H54 (cell line): ENCODE data around the gene ZC3H10.
"Not testable (repeated sequence)": the region's sequence is repeated elsewhere in the genome, so short reads cannot be mapped to it uniquely, and the experiment has no call there.

Source experiments
- DNase-seq: peaks from one replicate; pipeline ENCODE4 v3.0.0; 2011; ENCODE audit warnings: low spot score, mixed read lengths; ENCODE audit not compliant: insufficient read length
- FAIRE-seq: peaks from 3 replicates; lab custom pipeline; 2011; peaks lifted over from hg19 to GRCh38; lab: Jason Lieb, UNC
- POLR2A ChIP-seq: IDR thresholded peaks from 2 replicates; pipeline ENCODE4 v1.6.1; 2011; ENCODE audit warnings: low read depth, mild to moderate bottlenecking, low read length

Gene ZC3H10

GRCh38 chr12:56110571-56110970, 7.5 kb upstream of the ZC3H10 start:
- DNase-seq, result no peak
- no peak for TF ChIP-seq POLR2A
- FAIRE-seq, result no peak

GRCh38 chr12:56114084-56114483, 4.0 kb upstream of the ZC3H10 start:
- no peak for FAIRE-seq
- no peak for TF ChIP-seq POLR2A
- DNase-seq, result no peak

GRCh38 chr12:56115329-56115728, 2.7 kb upstream of the ZC3H10 start:
- FAIRE-seq, result no peak
- no peak for DNase-seq
- no peak for TF ChIP-seq POLR2A

- peak; percentile 25 for DNase-seq
- TF ChIP-seq POLR2A, result peak; percentile 92
- peak; percentile 74 for FAIRE-seq
These were observed 1.6 kb upstream of the ZC3H10 start, which contains the start of gene RPL41 for GRCh38 chr12:56116267-56117081. Gene RPL41, plus strand, starts transcription at chr12:56116633.

- FAIRE-seq, DNase-seq: not testable (repeated sequence)
These were observed 872 bp upstream of the ZC3H10 start for GRCh38 chr12:56117082-56117706.

GRCh38 chr12:56118688-56119357, 757 bp downstream of the ZC3H10 start:
- no peak for DNase-seq

GRCh38 chr12:56119361-56119796, 1.3 kb downstream of the ZC3H10 start:
- no peak for FAIRE-seq
- peak; percentile 61 for DNase-seq
- TF ChIP-seq POLR2A, result no peak

More at GRCh38 chr12:56118688-56119357, 757 bp downstream of the ZC3H10 start:
- TF ChIP-seq POLR2A, result no peak
- no peak for FAIRE-seq

- DNase-seq, result no peak
- TF ChIP-seq POLR2A, result no peak
- FAIRE-seq, result no peak
These were observed 2.2 kb downstream of the ZC3H10 start for GRCh38 chr12:56120158-56120846.

GRCh38 chr12:56121204-56121870, 3.3 kb downstream of the ZC3H10 start:
- FAIRE-seq, result no peak
- no peak for DNase-seq
- TF ChIP-seq POLR2A, result no peak

- no peak for DNase-seq
- TF ChIP-seq POLR2A, result no peak
- no peak for FAIRE-seq
These were observed 4.6 kb downstream of the ZC3H10 start for GRCh38 chr12:56122637-56123036.

GRCh38 chr12:56124133-56124532, 6.1 kb downstream of the ZC3H10 start:
- FAIRE-seq (no peak), DNase-seq (no peak)
- no peak for TF ChIP-seq POLR2A

- FAIRE-seq (no peak), DNase-seq (no peak)
- no peak for TF ChIP-seq POLR2A
These were observed 8.7 kb downstream of the ZC3H10 start for GRCh38 chr12:56126732-56127239.

GRCh38 chr12:56127485-56127887, 9.4 kb downstream of the ZC3H10 start:
- DNase-seq, result no peak
- no peak for TF ChIP-seq POLR2A
- no peak for FAIRE-seq
